NCI-H748 treated with DMSO at 0.1 percent for 48 hours (cell line): ENCODE data around the gene CUL3.

Experiments used
- DNase-seq: peaks from one replicate; lab custom pipeline; 2025; lab: John Stamatoyannopoulos, UW

Gene CUL3

DNA sequence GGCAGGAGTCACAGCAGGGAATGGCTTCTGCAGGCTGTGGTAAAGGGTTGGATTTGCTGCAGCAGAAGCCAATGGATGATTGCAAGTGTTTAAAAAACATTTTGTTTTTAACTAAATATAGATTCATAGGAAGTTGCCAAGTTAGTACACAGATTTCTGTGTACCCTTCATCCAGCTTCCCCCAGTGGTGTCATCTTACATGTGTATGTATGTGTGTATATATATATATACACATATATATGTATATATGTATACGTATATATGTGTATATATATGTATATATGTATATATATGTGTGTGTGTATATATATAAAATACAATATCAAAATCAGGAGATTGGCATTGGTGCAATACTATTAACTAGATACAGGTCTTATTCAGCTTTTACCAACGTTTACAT, 164.1 kb downstream of the CUL3 start:
- no peak for DNase-seq
